Tibial nerve (tissue), 3 donors: ENCODE measurements around the gene SUGCT.

ENCODE experiments used
- POLR2A ChIP-seq, 2 donors: fragments of 450-650 bp; IDR thresholded peaks; one replicate each; pipeline ENCODE4 v1.6.1; 2017; ENCODE audit warnings: antibody characterized with exemption in 2 of 2, mild to moderate bottlenecking in 2 of 2, moderate library complexity in 2 of 2
- TF ChIP-seq, protein P1 (sequence below), 5 experiments: fragments of 200-600 bp in 3 of 5; fragments of 450-650 bp in 2 of 5; sonication (generic) in 3 of 5; IDR thresholded peaks; one replicate each; pipeline ENCODE4 v1.5.1; 2016 to 2019; ENCODE audit warnings: antibody characterized with exemption in 5 of 5, mild to moderate bottlenecking in 3 of 5, moderate library complexity in 2 of 5

DNA sequence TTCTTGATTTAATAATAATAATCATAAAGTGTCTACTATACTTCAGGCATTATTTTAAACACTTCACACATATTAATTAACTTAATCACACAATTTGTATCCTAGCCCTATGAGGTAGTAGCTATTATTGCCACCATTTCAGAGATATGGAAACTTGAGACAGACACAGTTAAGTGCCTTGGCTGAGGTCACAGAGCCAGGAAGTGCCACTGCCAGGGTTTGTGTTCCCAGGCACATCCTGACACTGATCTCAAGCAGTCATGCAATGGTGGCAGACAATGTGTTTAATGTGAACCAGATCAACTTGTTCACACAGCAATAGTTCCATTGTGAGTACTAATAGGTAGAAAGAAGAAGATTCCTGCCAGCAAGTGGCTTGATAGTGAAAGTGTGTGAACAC lies 666.0 kb downstream of the SUGCT start:
- no peak for TF ChIP-seq POLR2A (IDR thresholded peaks at IDR 0.05)
- TF ChIP-seq, protein P1, sequence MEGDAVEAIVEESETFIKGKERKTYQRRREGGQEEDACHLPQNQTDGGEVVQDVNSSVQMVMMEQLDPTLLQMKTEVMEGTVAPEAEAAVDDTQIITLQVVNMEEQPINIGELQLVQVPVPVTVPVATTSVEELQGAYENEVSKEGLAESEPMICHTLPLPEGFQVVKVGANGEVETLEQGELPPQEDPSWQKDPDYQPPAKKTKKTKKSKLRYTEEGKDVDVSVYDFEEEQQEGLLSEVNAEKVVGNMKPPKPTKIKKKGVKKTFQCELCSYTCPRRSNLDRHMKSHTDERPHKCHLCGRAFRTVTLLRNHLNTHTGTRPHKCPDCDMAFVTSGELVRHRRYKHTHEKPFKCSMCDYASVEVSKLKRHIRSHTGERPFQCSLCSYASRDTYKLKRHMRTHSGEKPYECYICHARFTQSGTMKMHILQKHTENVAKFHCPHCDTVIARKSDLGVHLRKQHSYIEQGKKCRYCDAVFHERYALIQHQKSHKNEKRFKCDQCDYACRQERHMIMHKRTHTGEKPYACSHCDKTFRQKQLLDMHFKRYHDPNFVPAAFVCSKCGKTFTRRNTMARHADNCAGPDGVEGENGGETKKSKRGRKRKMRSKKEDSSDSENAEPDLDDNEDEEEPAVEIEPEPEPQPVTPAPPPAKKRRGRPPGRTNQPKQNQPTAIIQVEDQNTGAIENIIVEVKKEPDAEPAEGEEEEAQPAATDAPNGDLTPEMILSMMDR (IDR thresholded peaks at IDR 0.05) = no peak
